OCI-LY1 (cell line): Measurements from ENCODE around the gene FOXO3.
"Not testable (repeated sequence)": the region's sequence is repeated elsewhere in the genome, so short reads cannot be mapped to it uniquely, and the experiment has no call there.

Experiments
- H2AFZ ChIP-seq: fragments of 200-600 bp; sonication (generic), shearing (Covaris generic); 2 replicates; pipeline ENCODE4 v1.6.0; 2014; ENCODE audit warnings: antibody characterized with exemption, mild to moderate bottlenecking, low read length
- H3F3A ChIP-seq: fragments of 200-600 bp; sonication (generic), shearing (Covaris generic); 2 replicates; pipeline ENCODE4 v1.6.0; 2014; ENCODE audit warnings: mild to moderate bottlenecking, antibody characterized with exemption, low read length, moderate library complexity; ENCODE audit not compliant: insufficient read depth
- H3K27ac ChIP-seq: fragments of 200-600 bp; sonication (generic); 2 replicates; pipeline ENCODE4 v1.5.1; 2014; ENCODE audit warnings: low read length, mixed run types, mild to moderate bottlenecking, low read depth; ENCODE audit not compliant: poor library complexity, severe bottlenecking
- H3K27me3 ChIP-seq: fragments of 200-600 bp; sonication (generic); 2 replicates; pipeline ENCODE4 v1.6.0; 2014; ENCODE audit warnings: antibody characterized with exemption, mild to moderate bottlenecking, low read length, moderate library complexity; ENCODE audit not compliant: insufficient read depth
- H3K36me3 ChIP-seq: fragments of 200-600 bp; sonication (generic); 2 replicates; pipeline ENCODE4 v1.6.1; 2014; ENCODE audit warnings: mild to moderate bottlenecking, antibody characterized with exemption, low read length, moderate library complexity, mixed read lengths; ENCODE audit not compliant: insufficient read depth
- H3K4me1 ChIP-seq: fragments of 200-600 bp; sonication (generic); 2 replicates; pipeline ENCODE4 v1.5.1; 2014; ENCODE audit warnings: mild to moderate bottlenecking, low read length, moderate library complexity; ENCODE audit not compliant: insufficient read depth, severe bottlenecking
- H3K4me2 ChIP-seq: fragments of 200-600 bp; sonication (generic), shearing (Covaris generic); 2 replicates; pipeline ENCODE4 v1.6.1; 2014; ENCODE audit warnings: low read length
- H3K4me3 ChIP-seq: fragments of 200-600 bp; sonication (generic); 2 replicates; pipeline ENCODE4 v1.5.1; 2014; ENCODE audit warnings: low read length, low read depth, mild to moderate bottlenecking, mixed read lengths; ENCODE audit not compliant: poor library complexity, severe bottlenecking
- H3K79me2 ChIP-seq: fragments of 200-600 bp; shearing (Covaris generic); 2 replicates; pipeline ENCODE4 v1.6.1; 2016; ENCODE audit warnings: mixed run types, low read length, mixed read lengths; ENCODE audit not compliant: insufficient read depth
- H3K9ac ChIP-seq: fragments of 200-600 bp; sonication (generic), shearing (Covaris generic); 2 replicates; pipeline ENCODE4 v1.6.1; 2014; ENCODE audit warnings: mild to moderate bottlenecking, low read length, mixed read lengths
- H3K9me2 ChIP-seq: fragments of 200-600 bp; sonication (generic), shearing (Covaris generic); 2 replicates; pipeline ENCODE4 v1.6.1; 2014; ENCODE audit warnings: low read depth, mild to moderate bottlenecking, low read length, mixed read lengths
- H3K9me3 ChIP-seq: fragments of 200-600 bp; shearing (Covaris generic); 2 replicates; pipeline ENCODE4 v1.6.1; 2014; ENCODE audit warnings: low read length, mixed read lengths
- H4K20me1 ChIP-seq: fragments of 200-600 bp; sonication (generic), shearing (Covaris generic); 2 replicates; pipeline ENCODE4 v1.6.0; 2016; ENCODE audit warnings: mild to moderate bottlenecking, low read length; ENCODE audit not compliant: insufficient read depth
- EZH2 ChIP-seq: fragments of 200-600 bp; sonication (generic), shearing (Covaris generic); IDR thresholded peaks from 2 replicates; pipeline ENCODE4 v1.8.0; 2017; ENCODE audit warnings: borderline replicate concordance, mixed run types, mild to moderate bottlenecking, antibody characterized with exemption, low read length, moderate library complexity, mixed read lengths
- TF ChIP-seq, protein P1 (sequence below): fragments of 200-600 bp; sonication (generic), shearing (Covaris generic); IDR thresholded peaks from 2 replicates; pipeline ENCODE4 v1.5.1; 2017; ENCODE audit warnings: mild to moderate bottlenecking, antibody characterized with exemption, low read length, moderate library complexity, mixed read lengths

FOXO3 gene

GRCh38 chr6:108658174-108658573 is 97.5 kb downstream of the FOXO3 start:
- Histone ChIP-seq H3F3A (no peaks in the 10 kb centered on the region), H3K4me1 (no peaks in the 10 kb centered on the region), H3K9me3 (no peaks in the 10 kb centered on the region), H3K36me3 (no peaks in the 10 kb centered on the region), H3K9me2 (no peaks in the 10 kb centered on the region), H3K27me3 (no peaks in the 10 kb centered on the region), H3K27ac (no peak overlapping the region), H3K4me2 (no peak overlapping the region), H4K20me1 (no peaks in the 10 kb centered on the region), H3K9ac (no peak overlapping the region), H2AFZ (no peak overlapping the region), H3K4me3 (no peak overlapping the region), H3K79me2 (no peaks in the 10 kb centered on the region)
- TF ChIP-seq, protein P1, sequence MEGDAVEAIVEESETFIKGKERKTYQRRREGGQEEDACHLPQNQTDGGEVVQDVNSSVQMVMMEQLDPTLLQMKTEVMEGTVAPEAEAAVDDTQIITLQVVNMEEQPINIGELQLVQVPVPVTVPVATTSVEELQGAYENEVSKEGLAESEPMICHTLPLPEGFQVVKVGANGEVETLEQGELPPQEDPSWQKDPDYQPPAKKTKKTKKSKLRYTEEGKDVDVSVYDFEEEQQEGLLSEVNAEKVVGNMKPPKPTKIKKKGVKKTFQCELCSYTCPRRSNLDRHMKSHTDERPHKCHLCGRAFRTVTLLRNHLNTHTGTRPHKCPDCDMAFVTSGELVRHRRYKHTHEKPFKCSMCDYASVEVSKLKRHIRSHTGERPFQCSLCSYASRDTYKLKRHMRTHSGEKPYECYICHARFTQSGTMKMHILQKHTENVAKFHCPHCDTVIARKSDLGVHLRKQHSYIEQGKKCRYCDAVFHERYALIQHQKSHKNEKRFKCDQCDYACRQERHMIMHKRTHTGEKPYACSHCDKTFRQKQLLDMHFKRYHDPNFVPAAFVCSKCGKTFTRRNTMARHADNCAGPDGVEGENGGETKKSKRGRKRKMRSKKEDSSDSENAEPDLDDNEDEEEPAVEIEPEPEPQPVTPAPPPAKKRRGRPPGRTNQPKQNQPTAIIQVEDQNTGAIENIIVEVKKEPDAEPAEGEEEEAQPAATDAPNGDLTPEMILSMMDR: no peak
- TF ChIP-seq EZH2: no peak

GRCh38 chr6:108658785-108659184 is 98.1 kb downstream of the FOXO3 start:
- not testable (repeated sequence) for H3K4me2 ChIP-seq, H3K79me2 ChIP-seq, H3K36me3 ChIP-seq, H3K9me2 ChIP-seq, H3K9me3 ChIP-seq, H4K20me1 ChIP-seq, H3K9ac ChIP-seq, H3K27me3 ChIP-seq, H3K27ac ChIP-seq, H3K4me1 ChIP-seq, H2AFZ ChIP-seq, H3K4me3 ChIP-seq, H3F3A ChIP-seq

- no peaks in the 10 kb centered on the region for H4K20me1 ChIP-seq
- no peaks in the 10 kb centered on the region for H3K79me2 ChIP-seq
- no peak for TF ChIP-seq EZH2
- TF ChIP-seq, protein P1: no peak
- H3K4me2 ChIP-seq: no peak overlapping the region
- H3K4me1 ChIP-seq: no peaks in the 10 kb centered on the region
- H3F3A ChIP-seq: no peaks in the 10 kb centered on the region
- no peak overlapping the region for H2AFZ ChIP-seq
- no peak overlapping the region for H3K4me3 ChIP-seq
- no peaks in the 10 kb centered on the region for H3K9me3 ChIP-seq
- H3K36me3 ChIP-seq: no peaks in the 10 kb centered on the region
- H3K27me3 ChIP-seq: no peaks in the 10 kb centered on the region
- H3K27ac ChIP-seq: no peak overlapping the region
- H3K9ac ChIP-seq: no peak overlapping the region
- H3K9me2 ChIP-seq: no peaks in the 10 kb centered on the region
Measured at GRCh38 chr6:108660251-108660650, 99.5 kb downstream of the FOXO3 start.

GRCh38 chr6:108661430-108661829 is 100.7 kb downstream of the FOXO3 start:
- no peaks in the 10 kb centered on the region for H3K27me3 ChIP-seq
- no peaks in the 10 kb centered on the region for H3K79me2 ChIP-seq
- H2AFZ ChIP-seq: no peak overlapping the region
- H3F3A ChIP-seq: no peaks in the 10 kb centered on the region
- H3K4me2 ChIP-seq: no peak overlapping the region
- H3K9me3 ChIP-seq: no peaks in the 10 kb centered on the region
- H3K4me1 ChIP-seq: no peaks in the 10 kb centered on the region
- H4K20me1 ChIP-seq: no peaks in the 10 kb centered on the region
- H3K9ac ChIP-seq: no peak overlapping the region
- H3K4me3 ChIP-seq: no peak overlapping the region
- H3K9me2 ChIP-seq: no peaks in the 10 kb centered on the region
- no peak overlapping the region for H3K27ac ChIP-seq
- no peak for TF ChIP-seq EZH2
- TF ChIP-seq, protein P1: no peak
- no peaks in the 10 kb centered on the region for H3K36me3 ChIP-seq
